Measurements from ENCODE around the gene HHLA2.

The HHLA2 gene

GRCh38 chr3:108416111-108416869, 119.9 kb downstream of the HHLA2 start:
- H3K4me3 ChIP-seq (ENCODE audit: low read depth, low read length) = no peak overlapping the region
- DNase-seq (ENCODE audit: low read depth) = no peak
- TF ChIP-seq MYC (IDR thresholded peaks at IDR 0.05; ENCODE audit: low read depth, low read length) (no peak), POLR2A (IDR thresholded peaks at IDR 0.05; ENCODE audit: extremely low read depth, insufficient read length) (no peak), MAX (IDR thresholded peaks at IDR 0.05; ENCODE audit: low read depth, low read length) (no peak), CTCF (IDR thresholded peaks at IDR 0.05; ENCODE audit: low read depth, low read length) (no peak)

- TF ChIP-seq MAX (IDR thresholded peaks at IDR 0.05; ENCODE audit: low read depth, low read length) = no peak
- no peak for TF ChIP-seq POLR2A (IDR thresholded peaks at IDR 0.05; ENCODE audit: extremely low read depth, insufficient read length)
- no peak for TF ChIP-seq CTCF (IDR thresholded peaks at IDR 0.05; ENCODE audit: low read depth, low read length)
- no peak for TF ChIP-seq MYC (IDR thresholded peaks at IDR 0.05; ENCODE audit: low read depth, low read length)
- no peak for DNase-seq (ENCODE audit: low read depth)
- H3K4me3 ChIP-seq (ENCODE audit: low read depth, low read length) = no peak overlapping the region
These were observed 124.6 kb downstream of the HHLA2 start for GRCh38 chr3:108420926-108421325.

Measured in NB4 (cell line).